SU-DHL-6 (cell line): ENCODE data around the gene NNMT.

ENCODE experiments used
- H2AFZ ChIP-seq: fragments of 200-600 bp; sonication (generic); 2 replicates; pipeline ENCODE4 v1.6.1; 2014; ENCODE audit warnings: low read depth, mild to moderate bottlenecking, moderate library complexity, mixed read lengths, antibody characterized with exemption, low read length; ENCODE audit not compliant: severe bottlenecking
- H3F3A ChIP-seq: fragments of 200-600 bp; shearing (Covaris generic); 2 replicates; pipeline ENCODE4 v1.6.0; 2016; ENCODE audit warnings: antibody characterized with exemption, mild to moderate bottlenecking; ENCODE audit not compliant: insufficient read depth
- H3K27ac ChIP-seq: fragments of 200-600 bp; sonication (generic); 2 replicates; pipeline ENCODE4 v1.5.1; 2016; ENCODE audit warnings: low read depth, mild to moderate bottlenecking, low read length, moderate library complexity, mixed read lengths
- H3K27me3 ChIP-seq: fragments of 200-600 bp; sonication (generic), shearing (Covaris generic); 2 replicates; pipeline ENCODE4 v1.6.0; 2014; ENCODE audit warnings: mild to moderate bottlenecking, low read length
- H3K36me3 ChIP-seq: fragments of 200-600 bp; sonication (generic); 2 replicates; pipeline ENCODE4 v1.6.1; 2014; ENCODE audit warnings: mild to moderate bottlenecking, low read length, mixed read lengths
- H3K4me2 ChIP-seq: fragments of 300-600, 200-600 bp; shearing (Covaris generic), sonication (generic); 2 replicates; pipeline ENCODE4 v1.6.0; 2014; ENCODE audit warnings: low read length, low read depth, mild to moderate bottlenecking; ENCODE audit not compliant: poor library complexity, severe bottlenecking
- H3K4me3 ChIP-seq: fragments of 200-600 bp; sonication (generic); 2 replicates; pipeline ENCODE4 v1.5.1; 2014; ENCODE audit warnings: antibody characterized with exemption, low read length, mild to moderate bottlenecking, mixed read lengths; ENCODE audit not compliant: insufficient read depth, poor library complexity, severe bottlenecking
- H3K79me2 ChIP-seq: fragments of 200-600 bp; sonication (generic); 2 replicates; pipeline ENCODE4 v1.6.1; 2014; ENCODE audit warnings: mild to moderate bottlenecking, low read length, moderate library complexity; ENCODE audit not compliant: insufficient read depth
- H3K9ac ChIP-seq: fragments of 200-600 bp; sonication (generic); 2 replicates; pipeline ENCODE4 v1.7.0; 2014; ENCODE audit warnings: mild to moderate bottlenecking, low read length
- H3K9me2 ChIP-seq: fragments of 200-600 bp; sonication (generic); replicated peaks from 2 replicates; pipeline ENCODE4 v1.6.1; 2014; ENCODE audit warnings: low read length; ENCODE audit not compliant: insufficient read depth
- H3K9me3 ChIP-seq: fragments of 200-600 bp; sonication (generic); 2 replicates; pipeline ENCODE4 v1.6.1; 2014; ENCODE audit warnings: low read length, mixed read lengths; ENCODE audit not compliant: insufficient read depth
- H4K20me1 ChIP-seq: fragments of 200-600 bp; sonication (generic); 2 replicates; pipeline ENCODE4 v1.6.1; 2014; ENCODE audit warnings: low read depth, mild to moderate bottlenecking, antibody characterized with exemption, low read length, moderate library complexity, mixed read lengths
- CTCF ChIP-seq: fragments of 200-600 bp; sonication (generic); IDR thresholded peaks from one replicate; pipeline ENCODE4 v1.5.1; 2017; ENCODE audit warnings: antibody characterized with exemption, mild to moderate bottlenecking, low read length, moderate library complexity; ENCODE audit not compliant: insufficient read depth, poor library complexity, severe bottlenecking
- EZH2phosphoT487 ChIP-seq: fragments of 200-600 bp; sonication (generic), shearing (Covaris generic); conservative IDR thresholded peaks from 2 replicates; pipeline ENCODE4 v1.6.1; 2018; ENCODE audit warnings: mild to moderate bottlenecking, antibody characterized with exemption, low read length, moderate library complexity, mixed read lengths

NNMT gene

DNA sequence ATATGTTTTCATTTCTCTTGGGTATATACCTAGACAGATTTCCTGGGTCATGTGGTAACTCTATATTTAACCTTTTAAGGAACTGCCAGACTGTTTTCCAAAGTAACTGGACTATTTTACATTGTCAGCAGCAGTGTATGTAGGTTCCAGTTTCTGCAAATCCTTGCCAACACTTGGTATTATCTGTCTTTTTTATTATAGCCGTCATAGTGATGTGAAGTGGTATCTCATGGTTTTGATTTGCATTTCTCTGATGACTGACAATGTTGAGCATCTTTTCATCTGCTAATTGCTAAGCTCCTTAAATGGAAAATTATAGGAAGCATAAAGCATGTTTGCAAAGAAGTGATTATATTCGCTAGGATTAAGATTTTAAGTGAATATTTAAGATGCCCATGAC lies 13.9 kb downstream of the NNMT start:
- Histone ChIP-seq H3K4me3 (no peak overlapping the region), H3K27ac (no peak overlapping the region), H3K36me3 (no peaks in the 10 kb centered on the region), H3K9ac (no peak overlapping the region), H3F3A (no peaks in the 10 kb centered on the region), H3K79me2 (no peaks in the 10 kb centered on the region), H3K4me2 (no peak overlapping the region), H4K20me1 (no peaks in the 10 kb centered on the region), H3K9me3 (no peaks in the 10 kb centered on the region), H3K9me2 (no peaks in the 10 kb centered on the region), H2AFZ (no peak overlapping the region), H3K27me3 (no peaks in the 10 kb centered on the region)
- no peak for TF ChIP-seq CTCF
- TF ChIP-seq EZH2phosphoT487: no peak

DNA sequence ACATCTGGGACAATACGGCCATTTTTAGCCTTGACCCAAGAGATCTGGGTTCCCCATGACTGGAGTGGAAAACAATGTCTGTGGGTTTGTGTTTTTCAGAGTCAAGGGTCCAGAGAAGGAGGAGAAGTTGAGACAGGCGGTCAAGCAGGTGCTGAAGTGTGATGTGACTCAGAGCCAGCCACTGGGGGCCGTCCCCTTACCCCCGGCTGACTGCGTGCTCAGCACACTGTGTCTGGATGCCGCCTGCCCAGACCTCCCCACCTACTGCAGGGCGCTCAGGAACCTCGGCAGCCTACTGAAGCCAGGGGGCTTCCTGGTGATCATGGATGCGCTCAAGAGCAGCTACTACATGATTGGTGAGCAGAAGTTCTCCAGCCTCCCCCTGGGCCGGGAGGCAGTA lies 15.7 kb downstream of the NNMT start:
- Histone ChIP-seq H3K4me2 (no peak overlapping the region), H3K9ac (no peak overlapping the region), H3K9me3 (no peaks in the 10 kb centered on the region), H3K36me3 (no peaks in the 10 kb centered on the region), H3K9me2 (no peaks in the 10 kb centered on the region), H3K27ac (no peak overlapping the region), H3K27me3 (no peaks in the 10 kb centered on the region), H3K79me2 (no peaks in the 10 kb centered on the region), H4K20me1 (no peaks in the 10 kb centered on the region), H2AFZ (no peak overlapping the region), H3F3A (no peaks in the 10 kb centered on the region), H3K4me3 (no peak overlapping the region)
- TF ChIP-seq EZH2phosphoT487: no peak
- TF ChIP-seq CTCF: no peak

DNA sequence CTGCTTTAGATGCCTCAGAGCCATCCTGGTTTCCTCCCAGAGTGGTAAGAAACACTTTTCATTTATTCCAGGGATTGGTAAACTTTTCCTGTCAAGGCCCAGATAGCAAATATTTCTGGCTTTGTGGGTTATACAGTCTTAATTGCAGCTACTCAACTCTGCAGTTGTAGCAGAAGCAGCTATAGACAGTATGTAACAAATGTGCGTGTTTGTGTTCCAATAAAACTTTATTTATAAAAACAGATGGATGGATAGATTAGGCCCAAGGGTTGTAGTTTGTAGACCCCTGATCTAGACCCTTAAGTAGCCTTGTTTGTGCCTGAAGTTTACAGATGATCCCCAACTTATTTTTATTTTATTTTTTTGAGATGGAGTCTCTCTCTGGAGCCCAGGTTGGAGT lies 17.9 kb downstream of the NNMT start:
- H3K36me3 ChIP-seq: no peaks in the 10 kb centered on the region
- no peaks in the 10 kb centered on the region for H4K20me1 ChIP-seq
- no peak overlapping the region for H3K4me3 ChIP-seq
- no peaks in the 10 kb centered on the region for H3K9me3 ChIP-seq
- no peak overlapping the region for H2AFZ ChIP-seq
- no peaks in the 10 kb centered on the region for H3K27me3 ChIP-seq
- no peaks in the 10 kb centered on the region for H3K79me2 ChIP-seq
- TF ChIP-seq EZH2phosphoT487 (no peak), CTCF (no peak)
- no peaks in the 10 kb centered on the region for H3K9me2 ChIP-seq
- H3K27ac ChIP-seq: no peak overlapping the region
- H3K4me2 ChIP-seq: no peak overlapping the region
- no peak overlapping the region for H3K9ac ChIP-seq
- no peaks in the 10 kb centered on the region for H3F3A ChIP-seq
